Activated B cell treated with CpG ODN at 0.5 μM for 24 hours (primary cell): ENCODE measurements around the gene RPS28. TPM values are rescaled to one million over a fixed set of nuclear protein-coding genes. Genes with fewer than 3 reads are reported as not detected.
"Not testable (repeated sequence)": the region's sequence is repeated elsewhere in the genome, so short reads cannot be mapped to it uniquely, and the experiment has no call there.

Experiments
- ATAC-seq: fragments of 200-7000 bp; cut with Tn5 transposase; one replicate; pipeline ENCODE4 v1.10.0; 2021; ENCODE audit warnings: low read depth, mild to moderate bottlenecking, moderate library complexity
- CTCF ChIA-PET: fragments of 350-600 bp; sonication (Branson Sonifier 250); formaldehyde crosslinking; loops from one replicate; lab custom pipeline; 2021; ENCODE audit warnings: antibody characterized with exemption; lab: Charles Lee
- POLR2A ChIA-PET: fragments of 350-600 bp; sonication (Branson Sonifier 250); formaldehyde crosslinking; loops from one replicate; lab custom pipeline; 2021; ENCODE audit warnings: antibody characterized with exemption; lab: Charles Lee
- DNase-seq: peaks from one replicate; pipeline ENCODE4 v3.0.0; 2022
- H3K27ac Mint-ChIP-seq: one replicate; pipeline ENCODE4 v1.8.0; 2020; ENCODE audit warnings: mixed read lengths
- H3K27me3 Mint-ChIP-seq: one replicate; pipeline ENCODE4 v1.8.0; 2021; ENCODE audit warnings: mixed read lengths
- H3K36me3 Mint-ChIP-seq: one replicate; pipeline ENCODE4 v1.8.0; 2021; ENCODE audit warnings: low read depth, mixed read lengths
- H3K4me1 Mint-ChIP-seq: one replicate; pipeline ENCODE4 v1.8.0; 2021; ENCODE audit warnings: mixed read lengths
- H3K4me3 Mint-ChIP-seq: one replicate; pipeline ENCODE4 v1.8.0; 2020; ENCODE audit warnings: mild to moderate bottlenecking, mixed read lengths
- H3K9me3 Mint-ChIP-seq: one replicate; pipeline ENCODE4 v1.8.0; 2020; ENCODE audit warnings: mixed read lengths
- intact Hi-C: fragments of 100-400 bp; cut with micrococcal nuclease; formaldehyde crosslinking; loops from one replicate; pipeline ENCODE4 v1.15.1; 2024
- total RNA-seq: library from RNA; stranded (reverse); gene quantifications from 2 replicates; pipeline ENCODE4 v1.2.3, GENCODE V29; 2022
- TF ChIP-seq, protein P1 (sequence below): fragments of 200-600 bp; IDR thresholded peaks from one replicate; pipeline ENCODE4 v1.8.0; 2022; ENCODE audit warnings: antibody characterized with exemption, mild to moderate bottlenecking

Gene RPS28
- total RNA-seq = 3,149 and 3,168 TPM in 2 replicates

DNA sequence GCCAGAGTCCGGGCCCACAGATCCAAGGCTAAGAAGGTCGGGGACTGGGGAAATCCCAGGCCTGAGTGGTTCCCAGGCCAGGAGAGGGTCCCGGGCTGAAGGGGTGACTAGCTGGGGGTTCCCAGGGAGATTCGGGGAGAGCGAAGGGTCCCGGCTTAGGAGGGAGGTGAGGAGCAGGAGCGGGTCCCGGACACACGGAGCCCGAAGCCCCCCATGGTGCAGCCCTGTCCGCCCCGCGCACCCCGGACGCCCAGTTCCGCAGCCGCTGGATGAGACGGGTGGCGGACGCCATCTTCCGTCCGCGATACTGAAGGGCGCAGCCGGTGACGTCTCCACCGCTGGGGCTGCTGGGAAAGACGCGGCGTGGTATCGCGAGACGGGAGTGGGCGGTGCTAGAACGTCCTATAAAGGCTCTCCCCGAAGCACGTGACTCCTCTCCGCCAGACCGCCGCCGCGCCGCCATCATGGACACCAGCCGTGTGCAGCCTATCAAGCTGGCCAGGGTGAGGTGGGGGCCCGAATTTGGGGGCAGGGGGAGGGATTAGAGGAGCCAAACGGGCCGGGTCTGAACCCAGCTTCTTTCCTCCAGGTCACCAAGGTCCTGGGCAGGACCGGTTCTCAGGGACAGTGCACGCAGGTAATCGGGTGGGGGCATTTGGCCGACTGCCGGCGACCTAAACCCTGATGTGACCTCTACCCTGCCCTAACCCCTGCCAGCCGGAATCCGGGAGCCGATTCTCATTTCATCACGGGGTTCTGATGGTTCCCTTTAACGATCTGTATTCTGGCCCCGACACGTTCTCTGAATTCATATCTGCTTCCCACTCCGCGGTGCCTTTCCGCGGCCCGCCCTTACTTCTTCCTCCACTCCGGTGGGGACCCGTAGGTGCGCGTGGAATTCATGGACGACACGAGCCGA lies at the start of gene RPS28, which contains the start of gene NDUFA7:
Gene RPS28, plus strand, starts transcription at position 430 of the 919 bp plus-strand sequence. Its CDS starts 35 bp downstream, at position 465.
Gene NDUFA7, minus strand, starts transcription at position 309 of the 919 bp plus-strand sequence. Its CDS starts 17 bp downstream, at position 292.
- ATAC-seq (peak; percentile 95), DNase-seq (peak; percentile 97)
- Mint-ChIP-seq H3K4me3 (peak within 1 kb of the TSS; percentile 98), H3K9me3 (no peaks in the 10 kb centered on the region), H3K36me3 (peaks cover 43% of the 10 kb centered on the region), H3K27ac (peak within 1 kb of the TSS; percentile 96), H3K27me3 (no peaks in the 10 kb centered on the region), H3K4me1 (peaks cover 37% of the 10 kb centered on the region)
- ChIA-PET CTCF (interaction anchor here (1.3 to 1.4 kb wide), 2 partner anchors 52 to 163 kb away, joined by 4 to 5 read pairs; no protein-coding TSS in a partner anchor), POLR2A (interaction anchor here (0.6 to 2.3 kb wide), 25 partner anchors 10 to 1252 kb away, joined by 3 to 13 read pairs (median 5); partner anchors contain the start of genes HNRNPM, MARCHF2, RAB11B and ZNF414)
- TF ChIP-seq, protein P1, sequence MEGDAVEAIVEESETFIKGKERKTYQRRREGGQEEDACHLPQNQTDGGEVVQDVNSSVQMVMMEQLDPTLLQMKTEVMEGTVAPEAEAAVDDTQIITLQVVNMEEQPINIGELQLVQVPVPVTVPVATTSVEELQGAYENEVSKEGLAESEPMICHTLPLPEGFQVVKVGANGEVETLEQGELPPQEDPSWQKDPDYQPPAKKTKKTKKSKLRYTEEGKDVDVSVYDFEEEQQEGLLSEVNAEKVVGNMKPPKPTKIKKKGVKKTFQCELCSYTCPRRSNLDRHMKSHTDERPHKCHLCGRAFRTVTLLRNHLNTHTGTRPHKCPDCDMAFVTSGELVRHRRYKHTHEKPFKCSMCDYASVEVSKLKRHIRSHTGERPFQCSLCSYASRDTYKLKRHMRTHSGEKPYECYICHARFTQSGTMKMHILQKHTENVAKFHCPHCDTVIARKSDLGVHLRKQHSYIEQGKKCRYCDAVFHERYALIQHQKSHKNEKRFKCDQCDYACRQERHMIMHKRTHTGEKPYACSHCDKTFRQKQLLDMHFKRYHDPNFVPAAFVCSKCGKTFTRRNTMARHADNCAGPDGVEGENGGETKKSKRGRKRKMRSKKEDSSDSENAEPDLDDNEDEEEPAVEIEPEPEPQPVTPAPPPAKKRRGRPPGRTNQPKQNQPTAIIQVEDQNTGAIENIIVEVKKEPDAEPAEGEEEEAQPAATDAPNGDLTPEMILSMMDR = no peak
- intact Hi-C loops = loop anchor here (1.0 to 10.0 kb wide), 6 partner anchors 13 to 378 kb away; partner anchors contain the start of genes CD320, HNRNPM, RAB11B and TIMM44

DNA sequence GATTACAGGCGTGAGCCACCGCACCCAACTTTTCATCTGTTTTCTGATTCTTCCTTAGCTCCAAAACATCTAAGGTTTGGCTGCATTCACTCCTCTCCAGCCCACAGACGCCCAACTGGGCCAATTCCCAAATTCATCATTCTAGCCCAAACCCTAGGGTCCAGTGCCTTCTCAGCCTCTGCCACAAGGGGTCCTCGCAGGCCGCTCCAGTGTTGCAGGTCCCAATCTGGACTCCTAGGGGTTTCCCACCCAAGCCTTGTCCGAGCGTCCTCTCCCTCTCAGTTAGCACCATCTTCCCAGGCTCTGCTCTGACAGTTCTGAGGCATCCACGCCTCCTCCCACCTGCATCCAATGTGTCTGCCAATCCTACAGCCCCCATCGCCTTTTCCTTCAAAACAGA lies 44.8 kb upstream of the RPS28 start:
- H3K4me3 Mint-ChIP-seq, H3K4me1 Mint-ChIP-seq, H3K27ac Mint-ChIP-seq, H3K27me3 Mint-ChIP-seq, DNase-seq, intact Hi-C loops, POLR2A ChIA-PET, H3K9me3 Mint-ChIP-seq, H3K36me3 Mint-ChIP-seq, CTCF ChIA-PET: not testable (repeated sequence)
- ATAC-seq = peak; percentile 65

DNA sequence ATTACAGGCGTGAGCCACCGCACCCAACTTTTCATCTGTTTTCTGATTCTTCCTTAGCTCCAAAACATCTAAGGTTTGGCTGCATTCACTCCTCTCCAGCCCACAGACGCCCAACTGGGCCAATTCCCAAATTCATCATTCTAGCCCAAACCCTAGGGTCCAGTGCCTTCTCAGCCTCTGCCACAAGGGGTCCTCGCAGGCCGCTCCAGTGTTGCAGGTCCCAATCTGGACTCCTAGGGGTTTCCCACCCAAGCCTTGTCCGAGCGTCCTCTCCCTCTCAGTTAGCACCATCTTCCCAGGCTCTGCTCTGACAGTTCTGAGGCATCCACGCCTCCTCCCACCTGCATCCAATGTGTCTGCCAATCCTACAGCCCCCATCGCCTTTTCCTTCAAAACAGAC lies 30.0 kb upstream of the RPS28 start:
- POLR2A ChIA-PET, H3K36me3 Mint-ChIP-seq, CTCF ChIA-PET, H3K27me3 Mint-ChIP-seq, H3K27ac Mint-ChIP-seq, DNase-seq, H3K4me3 Mint-ChIP-seq, H3K4me1 Mint-ChIP-seq, H3K9me3 Mint-ChIP-seq, intact Hi-C loops: not testable (repeated sequence)
- peak; percentile 73 for ATAC-seq

DNA sequence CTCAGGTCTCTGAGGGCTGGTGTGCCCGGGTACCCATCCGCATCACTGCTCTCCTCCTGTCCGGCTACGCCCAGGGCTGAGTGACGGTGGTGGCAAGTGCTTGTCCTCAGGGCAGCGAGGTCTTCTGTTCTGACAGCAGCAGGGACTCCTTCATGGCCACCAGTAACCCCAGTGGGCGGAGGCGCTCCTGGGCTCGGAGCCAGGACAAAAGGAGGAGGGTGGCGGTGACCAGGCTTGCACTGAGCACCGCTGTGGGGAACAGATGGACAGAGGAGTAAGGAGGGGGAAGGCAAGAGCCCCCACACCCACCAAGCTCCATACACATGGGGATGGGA lies 19.0 kb upstream of the RPS28 start:
- Mint-ChIP-seq H3K36me3 (peaks cover 8% of the 10 kb centered on the region), H3K4me1 (peaks cover 13% of the 10 kb centered on the region), H3K27me3 (no peaks in the 10 kb centered on the region), H3K9me3 (no peaks in the 10 kb centered on the region), H3K4me3 (no peak overlapping the region), H3K27ac (no peak overlapping the region)
- TF ChIP-seq, protein P1 = no peak
- intact Hi-C loops = no loop called here
- ChIA-PET CTCF (no interaction called here), POLR2A (no interaction called here)
- ATAC-seq (no peak), DNase-seq (peak; percentile 14)

DNA sequence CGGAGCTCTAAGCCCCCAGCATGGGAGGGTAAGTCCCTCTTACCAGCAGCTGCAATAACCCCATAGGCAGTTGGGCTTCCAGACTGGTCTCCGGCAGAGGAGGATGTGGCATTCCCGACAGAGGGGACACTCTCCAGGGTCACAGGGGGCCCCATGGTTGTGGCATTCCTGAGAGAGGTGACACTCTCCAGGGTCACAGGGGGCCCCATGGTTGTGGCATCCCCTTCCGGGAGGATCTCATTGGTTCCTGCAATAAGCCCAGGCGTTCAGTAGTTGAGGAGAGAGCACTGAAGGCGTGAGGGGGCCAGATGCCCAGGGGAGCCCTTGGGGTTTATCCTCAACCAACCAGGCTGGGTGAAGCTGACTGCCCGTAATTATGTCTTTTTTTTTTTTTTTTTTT lies 18.6 kb upstream of the RPS28 start:
- ChIA-PET POLR2A (interaction anchor here (0.5 to 0.7 kb wide), 2 partner anchors 35 to 1039 kb away, joined by 10 to 12 read pairs; no protein-coding TSS in a partner anchor), CTCF (no interaction called here)
- no peak overlapping the region for H3K4me3 Mint-ChIP-seq
- no peaks in the 10 kb centered on the region for H3K9me3 Mint-ChIP-seq
- intact Hi-C loops = no loop called here
- no peak overlapping the region for H3K27ac Mint-ChIP-seq
- peaks cover 8% of the 10 kb centered on the region for H3K36me3 Mint-ChIP-seq
- DNase-seq = peak; percentile 13
- H3K27me3 Mint-ChIP-seq = no peaks in the 10 kb centered on the region
- peaks cover 17% of the 10 kb centered on the region for H3K4me1 Mint-ChIP-seq
- TF ChIP-seq, protein P1 = no peak
- no peak for ATAC-seq
